RPMI8226 (cell line): ENCODE measurements around the gene PLCB1.
"Not testable (repeated sequence)": the region's sequence is repeated elsewhere in the genome, so short reads cannot be mapped to it uniquely, and the experiment has no call there.

Experiments
- DNase-seq: peaks from one replicate; pipeline ENCODE4 v3.0.0-alpha.2; 2015

Gene PLCB1

DNA sequence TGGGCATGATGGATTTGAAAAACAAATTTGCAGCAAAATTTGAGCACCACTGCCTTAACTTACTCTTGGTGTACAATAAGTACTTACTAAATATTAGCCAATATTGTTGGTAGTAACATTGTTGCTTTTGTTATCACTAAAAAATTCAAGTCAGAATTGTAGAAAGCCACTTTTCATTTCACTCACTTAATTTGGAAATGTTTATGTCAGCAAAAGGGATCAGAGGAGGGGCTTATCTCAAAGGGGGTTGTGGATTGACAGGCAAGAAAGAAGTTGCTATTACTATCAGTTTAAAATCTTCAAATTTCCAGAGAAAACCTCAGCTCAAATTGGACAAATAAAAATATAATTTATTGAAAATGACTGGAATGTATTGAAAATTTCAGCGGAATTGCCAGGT, 241.5 kb downstream of the PLCB1 start:
- no peak for DNase-seq

- DNase-seq, result no peak
Observed at GRCh38 chr20:8375898-8376297, 243.8 kb downstream of the PLCB1 start.

GRCh38 chr20:8376940-8377339, 244.9 kb downstream of the PLCB1 start:
- no peak for DNase-seq

- DNase-seq, result not testable (repeated sequence)
Observed at GRCh38 chr20:8379125-8379524, 247.1 kb downstream of the PLCB1 start.

DNA sequence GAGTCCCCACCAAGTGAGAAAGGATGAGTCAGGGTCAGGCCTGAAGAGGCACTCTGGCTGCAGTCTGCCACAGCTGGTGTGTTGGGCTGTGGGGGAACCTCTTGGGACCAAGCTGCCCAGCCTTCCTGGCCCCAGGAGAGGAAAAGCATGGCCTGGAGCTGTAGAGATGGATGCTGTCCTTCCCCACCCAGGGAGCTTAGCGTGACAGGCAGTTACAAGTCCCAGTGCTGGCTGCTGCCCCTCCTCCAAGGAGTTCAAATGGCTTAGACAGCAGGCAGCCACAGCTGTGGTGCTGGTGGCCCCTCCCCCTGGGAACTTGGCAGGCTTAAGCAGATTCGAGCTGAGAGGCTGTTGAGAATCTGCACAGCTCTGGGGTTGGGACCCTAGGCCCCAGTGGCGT, 253.2 kb downstream of the PLCB1 start:
- DNase-seq, result peak; percentile 84

GRCh38 chr20:8386991-8387390, 254.9 kb downstream of the PLCB1 start:
- DNase-seq, result no peak

GRCh38 chr20:8388141-8388540, 256.1 kb downstream of the PLCB1 start:
- no peak for DNase-seq

DNA sequence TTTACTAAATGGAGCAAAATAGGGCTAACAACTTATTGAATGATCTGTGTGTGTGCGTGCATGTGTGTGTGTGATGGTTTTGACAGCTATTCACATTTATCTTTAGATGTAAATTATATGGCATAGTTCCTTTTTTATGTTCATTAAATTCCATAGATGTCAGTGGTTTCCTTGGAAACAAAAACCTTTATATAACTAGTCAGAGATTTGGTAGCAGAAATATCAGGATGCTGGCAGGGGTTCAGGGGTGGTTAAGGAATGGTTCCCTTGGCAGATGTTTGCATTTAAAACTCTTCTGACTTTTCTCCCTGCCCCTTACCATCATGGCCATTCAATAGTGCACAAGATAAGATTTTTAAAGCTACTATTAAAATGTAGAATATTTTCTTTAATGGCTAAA, 256.6 kb downstream of the PLCB1 start:
- DNase-seq, result no peak

DNA sequence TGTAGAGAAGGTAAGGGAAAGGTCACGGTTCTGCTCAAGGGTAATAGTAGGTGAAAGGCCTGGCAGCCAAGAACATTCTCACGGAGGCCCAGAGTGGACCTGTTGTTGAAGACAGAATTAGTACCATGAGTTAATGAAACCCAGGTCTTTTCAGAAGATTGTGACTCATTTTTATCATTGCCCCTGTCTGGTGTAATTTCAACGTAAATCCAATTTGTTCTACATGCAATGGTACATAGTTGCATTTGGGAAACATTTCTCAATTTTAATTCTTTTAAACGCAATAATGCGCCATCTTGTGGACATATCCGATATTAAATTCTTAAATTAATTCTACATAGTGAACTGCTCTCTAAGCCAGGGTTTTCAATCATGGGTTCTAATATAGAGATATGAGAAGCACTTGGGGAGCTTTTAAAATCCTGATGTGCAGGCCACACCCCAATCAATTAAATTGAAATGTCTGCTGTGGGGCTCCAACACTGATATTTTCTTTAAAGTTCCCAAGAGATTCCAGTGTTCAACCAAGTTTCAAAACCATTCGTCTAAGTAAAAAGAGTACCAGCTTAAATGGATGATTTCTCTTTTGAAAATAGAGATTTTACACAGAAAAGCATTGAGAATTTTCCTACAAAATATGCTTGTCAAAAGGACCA, 257.4 kb downstream of the PLCB1 start:
- peak; percentile 56 for DNase-seq

GRCh38 chr20:8390037-8390433, 258.0 kb downstream of the PLCB1 start:
- DNase-seq, result no peak

GRCh38 chr20:8390500-8390899, 258.4 kb downstream of the PLCB1 start:
- no peak for DNase-seq

- no peak for DNase-seq
Observed at GRCh38 chr20:8393381-8393780, 261.3 kb downstream of the PLCB1 start.

GRCh38 chr20:8394308-8394945, 262.4 kb downstream of the PLCB1 start:
- no peak for DNase-seq

GRCh38 chr20:8395956-8396355, 263.9 kb downstream of the PLCB1 start:
- no peak for DNase-seq

DNA sequence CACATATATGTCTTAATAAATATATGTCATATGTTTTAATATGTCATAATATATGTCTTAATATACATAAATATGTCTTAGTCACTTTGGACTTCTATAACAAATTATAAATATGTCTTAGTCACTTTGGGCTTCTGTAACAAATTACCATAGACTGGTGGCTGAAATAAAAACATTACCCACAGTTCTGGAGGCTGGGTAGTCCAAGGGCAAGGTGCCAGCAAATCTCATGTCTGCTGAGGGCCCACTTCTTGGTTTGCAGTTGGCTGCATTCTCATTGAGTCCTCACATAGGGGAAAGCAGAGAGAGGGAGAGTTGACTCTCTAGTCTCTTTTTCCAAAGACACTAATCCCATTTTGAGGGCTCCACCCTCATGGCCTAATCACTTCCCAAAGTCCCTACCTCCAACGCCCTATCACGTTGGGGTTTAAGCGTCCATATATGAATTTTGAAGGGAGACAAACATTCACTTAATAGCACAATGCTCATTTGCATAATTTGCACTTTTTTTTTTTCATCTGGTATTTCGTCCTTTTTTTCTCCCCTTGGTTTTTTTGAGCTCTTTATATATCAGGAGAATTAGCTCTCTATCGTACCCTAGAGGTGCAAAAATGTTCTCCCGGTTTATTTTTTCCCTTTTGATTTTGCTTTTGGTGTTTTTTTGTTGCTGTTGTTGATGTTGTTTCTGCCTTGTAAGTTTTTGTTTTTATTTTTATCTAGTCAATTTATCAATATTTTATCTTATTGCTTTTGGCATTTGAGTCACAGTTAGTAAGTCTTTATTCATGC, 266.4 kb downstream of the PLCB1 start:
- peak; percentile 66 for DNase-seq

DNA sequence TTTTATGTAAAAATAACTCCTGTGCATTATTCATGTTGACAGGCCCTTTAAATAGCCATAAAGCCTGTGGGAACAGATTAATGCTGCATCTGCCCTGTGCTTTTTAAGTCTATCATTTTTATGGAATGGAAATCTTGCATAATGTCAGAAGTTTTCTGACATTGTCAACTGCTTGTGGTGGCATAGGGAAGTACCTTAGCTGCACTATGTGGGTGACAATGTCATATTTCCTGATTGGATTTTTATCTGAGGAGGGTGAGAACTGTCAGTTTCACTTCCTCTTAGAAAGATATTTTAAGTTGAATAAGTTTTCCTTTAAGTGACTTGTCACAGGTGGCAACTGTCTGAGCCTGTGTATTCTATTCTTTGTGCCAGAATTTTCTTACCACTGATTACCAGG, 267.9 kb downstream of the PLCB1 start:
- DNase-seq, result peak; percentile 82

GRCh38 chr20:8400486-8400885, 268.4 kb downstream of the PLCB1 start:
- DNase-seq, result peak; percentile 57

GRCh38 chr20:8401556-8401955, 269.5 kb downstream of the PLCB1 start:
- DNase-seq, result no peak

GRCh38 chr20:8402798-8403197, 270.7 kb downstream of the PLCB1 start:
- DNase-seq, result no peak

DNA sequence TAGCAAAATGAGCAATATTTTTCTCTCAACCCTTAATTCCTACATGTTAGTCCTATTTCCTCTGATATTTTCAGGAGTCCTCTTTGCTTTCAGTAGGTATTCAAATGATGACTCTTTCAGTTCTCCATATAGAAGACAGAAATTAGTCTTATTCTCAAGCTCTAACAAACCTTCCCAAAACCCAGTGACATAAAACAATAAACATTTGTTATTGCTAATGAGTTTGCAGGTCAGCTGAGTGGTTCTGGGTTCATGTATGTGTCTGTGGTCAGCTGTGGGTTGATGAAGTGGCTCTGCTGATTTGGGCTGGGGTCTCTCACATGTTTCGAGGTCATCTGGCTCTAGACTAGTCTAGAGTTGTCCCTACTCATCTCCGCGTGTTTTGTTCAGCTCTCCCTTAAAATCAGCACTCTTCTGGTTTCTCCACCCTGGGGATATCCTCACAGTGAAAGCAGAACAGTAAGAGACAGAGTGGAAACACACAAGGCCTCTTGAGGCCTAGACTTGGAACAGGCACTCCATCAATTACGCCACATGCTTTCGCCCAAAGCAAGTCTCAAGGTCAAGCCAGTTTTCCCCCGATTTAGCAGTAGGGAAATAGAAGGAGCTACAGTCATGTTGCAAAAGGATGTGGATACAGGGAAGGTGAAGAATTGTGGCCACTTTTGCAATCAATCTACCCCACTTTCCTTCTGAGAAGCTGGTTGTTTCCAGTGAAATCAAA, 273.0 kb downstream of the PLCB1 start:
- no peak for DNase-seq

GRCh38 chr20:8406391-8406790, 274.3 kb downstream of the PLCB1 start:
- DNase-seq, result no peak

DNA sequence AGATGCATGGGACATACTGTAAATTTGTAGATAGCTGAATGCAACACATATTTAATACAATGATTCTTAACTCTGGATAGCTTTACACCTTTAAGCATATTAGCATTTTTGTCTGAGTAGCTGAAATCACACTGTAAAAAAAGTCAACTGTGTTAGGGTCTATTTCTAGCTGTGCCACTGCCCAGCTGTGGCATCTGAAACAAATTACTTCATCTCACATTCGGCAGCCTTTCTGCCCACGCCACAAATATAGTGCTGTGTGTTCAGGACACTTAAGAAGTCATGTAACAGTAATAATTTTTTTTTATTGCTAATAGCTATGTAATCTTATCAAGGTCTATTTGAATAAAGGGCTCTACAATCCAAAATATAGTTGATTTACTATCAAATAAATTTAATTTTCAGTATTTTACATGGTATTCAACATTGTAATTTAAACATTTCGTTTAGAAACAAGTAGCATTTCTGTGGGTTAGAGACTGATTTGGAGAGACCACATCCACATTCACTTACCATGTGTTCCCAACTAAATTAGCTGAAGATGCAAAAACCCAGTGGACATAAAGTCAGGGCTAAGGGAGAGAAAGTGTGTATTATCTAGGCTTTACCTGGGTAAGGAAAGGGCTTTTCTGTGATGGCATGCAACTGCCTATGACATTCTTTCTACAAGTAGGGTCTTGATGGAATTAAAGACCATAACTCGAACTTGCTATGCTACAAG, 276.7 kb downstream of the PLCB1 start:
- peak; percentile 57 for DNase-seq

- DNase-seq, result no peak
Observed at GRCh38 chr20:8413691-8414090, 281.6 kb downstream of the PLCB1 start.
